Measurements from ENCODE around the gene ASB13.
"Not testable (repeated sequence)": the region's sequence is repeated elsewhere in the genome, so short reads cannot be mapped to it uniquely, and the experiment has no call there.

ASB13 gene

DNA sequence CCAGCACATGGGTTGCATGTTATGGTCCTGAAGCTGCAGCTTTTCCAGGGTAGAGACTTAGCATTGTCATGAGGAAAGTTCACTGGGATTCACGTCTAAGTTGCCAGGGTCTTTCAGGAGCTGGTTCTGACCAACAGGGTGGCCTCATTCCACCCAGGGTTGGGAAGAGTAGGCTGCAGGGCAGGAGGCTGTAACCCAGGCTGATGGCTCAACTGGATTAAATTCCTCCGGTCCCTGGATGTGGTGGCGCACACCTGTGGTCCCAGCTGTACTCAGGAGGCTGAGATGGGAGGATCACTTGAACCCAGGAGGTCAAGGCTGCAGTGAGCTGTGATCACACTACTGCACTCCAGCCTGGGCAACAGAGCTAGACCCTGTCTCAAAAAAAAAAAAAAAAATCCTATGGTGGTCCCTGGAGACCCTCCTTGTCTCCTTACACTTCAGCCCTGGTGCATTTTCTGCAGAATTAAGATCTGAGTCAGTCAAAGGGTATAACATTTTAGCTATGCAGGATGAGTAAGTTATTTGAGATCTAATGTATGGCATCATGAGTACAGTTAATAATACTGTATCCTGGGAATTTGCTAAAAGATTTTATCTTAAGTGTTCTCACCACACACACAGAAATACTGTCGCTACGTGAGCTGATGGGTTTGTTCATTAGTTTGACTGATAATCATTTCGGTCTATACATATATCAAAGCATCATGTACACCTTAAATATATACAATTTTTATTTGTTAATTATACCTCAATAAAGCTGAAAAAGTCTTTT lies 44.0 kb downstream of the ASB13 start:
- no peak for DNase-seq

DNA sequence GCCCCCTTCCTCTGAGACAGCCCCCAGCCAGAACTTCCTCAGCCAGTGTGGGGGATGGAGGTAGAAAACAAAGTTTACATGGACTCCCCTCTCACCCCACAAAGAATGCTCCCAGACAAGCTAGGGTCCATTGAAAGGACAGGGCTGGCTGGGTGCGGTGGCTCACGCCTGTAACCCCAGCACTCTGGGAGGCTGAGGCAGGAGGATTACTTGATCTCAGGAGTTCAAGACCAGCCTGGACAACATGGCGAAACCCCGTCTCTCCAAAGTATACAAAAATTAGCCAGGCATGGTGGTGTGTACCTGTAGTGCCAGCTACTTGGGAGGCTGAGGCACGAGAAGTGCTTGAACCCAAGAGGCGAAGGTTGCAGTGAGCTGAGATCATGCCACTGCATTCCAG lies 45.0 kb downstream of the ASB13 start:
- not testable (repeated sequence) for DNase-seq

DNA sequence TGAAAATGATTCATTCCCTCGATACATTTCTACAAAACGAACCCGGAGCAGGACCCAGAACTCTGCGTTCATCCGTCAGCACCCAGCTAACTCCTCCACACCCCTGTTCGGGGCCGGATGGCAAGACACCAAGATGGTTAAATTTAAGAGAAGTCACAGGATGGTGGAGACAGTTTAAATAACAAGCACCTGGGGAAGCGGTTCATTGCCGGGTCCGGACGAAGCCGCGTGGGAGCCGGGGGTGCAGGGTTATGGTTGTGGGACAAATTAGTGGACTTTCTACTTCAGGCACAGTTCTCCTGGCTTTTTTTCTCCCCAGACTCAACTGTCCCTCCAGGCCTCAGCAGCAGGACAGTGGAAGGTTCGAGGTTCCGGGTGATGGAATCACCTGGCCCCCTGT lies 45.4 kb downstream of the ASB13 start:
- no peak for DNase-seq

DNA sequence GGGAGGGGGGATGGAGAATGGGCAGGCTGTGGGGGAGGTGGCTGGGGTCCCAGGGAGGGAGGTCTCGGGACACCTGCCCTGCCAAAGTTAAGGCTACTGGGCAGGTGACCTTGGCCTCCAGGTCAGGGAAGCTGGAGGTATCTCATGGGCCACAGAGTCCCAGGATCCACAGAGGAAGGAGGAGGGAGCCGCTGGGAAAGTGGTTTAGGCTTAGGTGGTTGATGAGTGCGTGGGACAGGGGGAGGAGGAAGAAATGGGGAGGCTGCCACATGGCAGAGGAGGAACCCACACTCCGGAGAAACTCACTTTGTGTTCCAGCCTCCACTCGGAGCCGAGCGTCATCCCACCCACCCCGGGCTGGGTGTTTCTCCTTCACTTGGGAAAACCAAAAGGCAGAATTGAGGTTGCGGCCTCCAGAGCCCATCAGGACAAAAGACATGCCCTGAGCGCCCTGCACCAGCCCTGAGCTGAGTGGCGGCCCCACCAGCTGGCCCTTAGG lies 46.1 kb downstream of the ASB13 start:
- DNase-seq: no peak

DNA sequence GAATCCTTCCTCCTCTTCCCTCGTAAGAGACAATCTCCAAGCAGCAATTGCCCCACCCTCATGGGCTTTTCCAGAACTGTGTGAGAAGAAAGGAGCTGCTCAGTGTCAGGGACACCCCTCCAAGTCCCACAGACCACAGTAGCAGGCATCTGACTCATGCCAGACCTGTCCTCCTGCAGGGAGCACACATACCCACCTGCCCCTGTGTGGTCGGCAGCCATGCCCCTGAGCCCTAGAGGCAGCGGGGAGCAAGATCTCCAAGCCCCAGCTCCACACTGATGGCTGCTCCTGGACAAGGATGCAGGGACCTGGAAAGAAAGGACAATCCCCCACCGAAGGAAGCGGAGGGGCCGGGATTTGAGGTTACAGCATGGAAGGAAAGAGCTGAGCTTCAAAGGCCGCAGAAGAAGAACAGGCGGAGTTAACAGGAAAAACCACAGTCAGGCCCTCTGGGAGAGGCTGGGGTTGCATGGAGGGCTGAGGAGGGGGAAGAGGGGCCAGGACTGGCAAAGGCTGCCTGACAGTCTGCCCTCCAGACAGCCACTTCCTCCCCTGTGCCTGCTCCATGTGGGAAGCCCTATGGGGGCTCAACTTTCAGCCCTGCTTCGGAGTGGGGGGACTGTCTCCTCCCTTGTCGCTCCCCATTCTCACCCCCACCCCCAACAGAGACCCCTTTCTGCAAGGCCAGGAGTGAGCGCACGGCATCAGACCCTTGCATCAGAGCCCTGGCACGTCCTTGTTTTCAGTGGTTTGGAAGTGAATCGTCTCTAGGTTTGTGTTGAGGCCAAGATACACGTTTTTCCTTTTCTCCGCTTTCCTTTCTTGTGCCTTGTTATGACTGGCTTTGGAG lies 46.8 kb downstream of the ASB13 start:
- DNase-seq: no peak

DNA sequence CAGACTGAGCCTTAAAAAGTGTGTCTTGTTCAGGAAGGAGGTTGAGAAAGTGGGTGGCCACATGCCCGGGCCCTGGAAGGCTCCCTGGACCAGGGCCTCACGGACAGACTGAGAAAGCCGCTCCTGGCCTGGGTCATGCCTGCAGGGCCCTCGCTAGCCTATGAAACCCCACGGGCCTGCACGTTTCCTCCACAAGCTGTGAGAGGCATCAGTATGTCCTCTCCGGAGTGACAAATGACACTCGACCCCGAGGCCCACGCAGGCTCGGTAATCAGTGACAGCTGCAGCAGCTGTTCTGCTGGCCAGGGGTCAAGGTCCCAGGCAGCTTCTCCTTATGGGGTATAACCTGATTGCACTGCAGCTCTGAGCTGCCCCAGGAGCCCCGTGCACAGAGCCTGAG lies 47.6 kb downstream of the ASB13 start:
- no peak for DNase-seq

DNA sequence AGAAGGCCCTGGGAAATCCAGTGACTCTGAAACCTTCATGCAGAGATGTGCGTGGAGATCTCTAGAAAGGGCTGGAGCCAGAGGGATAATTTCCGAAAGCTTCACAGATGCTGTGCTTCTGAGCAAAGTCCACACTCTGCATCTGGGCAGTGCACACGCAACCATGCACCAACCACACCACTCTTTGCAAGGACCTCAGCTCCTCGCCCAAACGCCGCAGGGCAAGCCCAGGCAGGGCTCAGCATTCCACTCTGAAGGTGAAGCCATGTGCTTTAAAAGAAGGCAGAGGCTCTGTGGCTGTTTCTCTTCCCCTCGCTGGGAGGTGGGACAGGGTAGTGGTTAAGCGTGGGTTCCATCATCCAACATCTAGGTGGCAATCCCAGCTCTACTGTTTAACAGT lies 48.4 kb downstream of the ASB13 start:
- no peak for DNase-seq

DNA sequence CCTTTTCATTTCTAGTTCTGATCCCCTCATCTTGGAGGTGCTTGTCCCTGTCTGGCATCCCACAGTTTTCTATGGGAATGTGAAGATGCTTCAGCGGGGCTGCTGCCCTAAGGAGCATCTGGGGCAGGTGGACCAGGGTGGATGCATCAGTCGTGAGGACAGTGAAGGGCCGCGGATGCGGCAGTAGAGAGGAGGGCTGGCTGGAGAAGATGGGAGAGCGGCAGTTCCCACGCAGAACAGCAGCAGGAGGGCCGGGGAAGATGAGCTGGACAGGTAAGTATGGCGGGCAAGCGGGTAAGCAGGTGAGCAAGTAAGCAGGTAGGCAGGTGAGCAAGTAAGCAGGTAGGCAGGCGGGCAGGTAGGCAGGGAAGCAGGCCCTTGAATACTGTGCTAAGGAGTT lies 48.9 kb downstream of the ASB13 start:
- no peak for DNase-seq

DNA sequence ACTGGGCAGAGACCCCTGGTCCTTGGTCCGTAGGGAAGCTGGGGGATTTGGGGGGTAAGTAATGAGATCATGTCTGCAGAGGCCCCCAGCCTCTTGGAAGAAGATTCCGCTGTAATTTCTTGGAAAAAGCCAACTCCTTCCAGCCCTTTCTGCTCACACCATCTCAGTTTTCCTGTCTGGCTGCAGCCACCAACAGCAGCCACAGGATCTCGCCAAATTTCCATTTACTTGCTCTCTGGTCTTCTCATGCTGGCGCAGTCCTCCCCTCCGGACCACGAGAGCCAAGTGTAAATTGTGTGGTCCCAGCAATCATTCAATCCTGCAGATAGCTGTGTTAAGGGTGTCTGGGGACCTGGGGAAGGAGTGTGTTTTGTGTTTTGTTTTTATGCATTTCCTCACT lies 49.6 kb downstream of the ASB13 start:
- DNase-seq: no peak

DNA sequence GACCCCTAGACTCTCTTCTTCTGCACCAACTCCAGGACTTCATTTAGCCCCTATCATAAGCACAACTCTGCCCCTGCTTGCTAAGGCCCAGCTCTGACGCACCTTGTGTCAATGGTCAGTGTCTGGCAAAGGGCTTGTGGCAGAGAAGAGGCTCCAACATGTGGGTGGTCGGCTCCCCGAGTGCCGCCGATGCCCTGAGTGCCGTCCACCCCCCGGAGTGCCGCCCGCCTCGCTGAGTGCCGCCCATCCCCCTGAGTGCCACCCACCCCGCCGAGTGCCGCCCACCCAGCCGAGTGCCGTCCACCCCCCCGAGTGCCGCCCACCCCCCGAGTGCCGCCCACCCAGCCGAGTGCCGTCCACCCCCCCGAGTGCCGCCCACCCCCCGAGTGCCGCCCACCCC lies 50.3 kb downstream of the ASB13 start:
- no peak for DNase-seq

GRCh38 chr10:5615316-5615715 lies 51.1 kb downstream of the ASB13 start:
- no peak for DNase-seq

DNA sequence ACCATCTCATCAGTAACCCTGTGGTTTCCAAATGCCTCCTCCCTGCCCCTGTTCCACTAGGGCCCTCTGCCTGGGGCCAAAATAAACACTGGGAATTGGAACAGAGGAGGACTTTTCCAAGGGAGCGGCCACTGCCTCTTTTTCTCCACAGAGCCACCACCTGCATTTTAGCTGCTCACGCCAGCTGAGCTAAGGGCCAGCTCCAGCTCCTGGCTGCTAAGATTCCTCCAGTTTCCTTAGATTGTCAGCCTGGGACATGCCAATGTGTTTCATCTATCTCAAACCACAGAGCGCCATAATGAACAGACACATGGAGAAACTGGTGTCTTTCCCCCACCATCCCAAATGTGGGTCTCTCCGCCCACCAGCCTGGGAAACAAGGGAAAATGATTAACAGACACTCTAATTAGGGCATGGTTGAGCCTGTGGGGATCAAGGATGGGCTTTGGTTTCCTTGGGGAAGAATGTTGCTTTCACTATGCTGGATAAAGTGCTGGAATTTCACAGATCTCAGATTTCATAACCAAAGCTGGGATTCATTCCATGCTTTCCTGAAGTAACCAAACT lies 52.2 kb downstream of the ASB13 start:
- no peak for DNase-seq

DNA sequence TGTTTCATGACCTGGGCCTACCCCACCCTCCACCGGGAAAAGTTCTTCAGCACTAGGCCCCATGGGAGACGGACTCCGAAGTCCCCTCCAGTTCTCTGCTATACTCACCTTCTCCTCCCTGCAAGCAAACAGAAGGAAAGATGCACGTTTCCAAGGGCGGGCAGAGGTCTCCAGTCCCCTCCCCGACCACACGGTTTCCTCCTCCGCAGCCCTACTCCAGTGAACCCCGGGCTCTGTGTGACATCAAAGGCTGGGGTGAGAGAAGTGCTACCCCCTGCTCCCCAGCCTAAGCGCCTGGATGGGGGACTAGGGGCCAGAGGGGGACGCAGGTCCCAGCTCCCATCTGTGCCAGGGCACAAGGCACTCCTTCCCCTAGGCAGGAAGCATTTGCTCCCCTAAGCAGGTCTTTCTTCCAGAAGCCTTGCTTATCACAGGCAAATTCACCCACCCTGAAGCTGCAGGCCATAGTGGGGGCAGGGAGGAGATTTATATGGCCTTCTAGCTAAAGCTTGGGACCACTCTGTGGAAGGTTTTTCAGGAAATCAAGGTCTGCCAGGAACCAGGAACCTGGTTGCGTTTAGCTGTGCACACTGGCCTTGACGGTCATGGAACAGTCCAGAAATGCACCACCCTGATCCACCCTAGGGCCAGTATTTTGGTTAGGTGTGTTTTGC lies 52.8 kb downstream of the ASB13 start:
- DNase-seq: no peak

DNA sequence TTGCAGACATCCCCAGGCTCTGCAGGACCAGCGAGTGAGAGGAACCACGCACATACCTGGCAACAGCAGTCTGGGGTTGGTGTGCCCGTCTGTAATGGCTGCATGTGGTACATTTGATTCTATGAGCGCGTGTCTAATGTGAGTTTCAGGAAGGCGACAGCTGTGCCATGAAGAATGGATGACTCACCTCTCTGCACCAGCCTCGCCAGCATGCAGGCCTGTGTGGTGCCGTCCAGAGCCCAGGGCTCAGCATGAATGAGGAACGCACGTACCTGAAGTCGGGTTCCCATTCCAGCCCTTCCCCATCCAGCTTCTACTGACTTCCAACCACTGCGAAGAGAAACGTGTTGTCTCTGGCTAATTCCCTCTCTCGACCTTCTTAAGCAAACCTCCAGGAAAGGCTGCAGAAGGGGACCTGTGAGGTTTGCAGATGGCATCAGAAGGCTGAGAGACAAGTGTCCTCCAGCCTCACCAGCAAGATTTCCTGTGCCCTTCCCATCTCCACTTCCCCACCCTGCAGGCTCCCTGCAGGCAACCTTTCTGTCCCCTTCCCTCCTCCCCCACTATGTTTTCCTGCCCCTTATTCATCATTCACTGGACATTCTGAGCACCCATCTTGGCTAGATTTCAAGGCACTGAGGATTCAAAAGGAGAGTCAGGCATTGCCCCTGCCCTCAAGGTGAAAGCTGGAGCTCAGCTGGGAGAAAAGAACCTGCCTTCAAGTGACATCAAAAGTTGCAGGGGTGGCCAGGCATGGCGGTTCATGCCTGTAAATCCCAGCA lies 54.3 kb downstream of the ASB13 start:
- no peak for DNase-seq

- DNase-seq: no peak
Observed at GRCh38 chr10:5609952-5610616, 56.3 kb downstream of the ASB13 start.

GRCh38 chr10:5608608-5609220 lies 57.7 kb downstream of the ASB13 start:
- no peak for DNase-seq

DNA sequence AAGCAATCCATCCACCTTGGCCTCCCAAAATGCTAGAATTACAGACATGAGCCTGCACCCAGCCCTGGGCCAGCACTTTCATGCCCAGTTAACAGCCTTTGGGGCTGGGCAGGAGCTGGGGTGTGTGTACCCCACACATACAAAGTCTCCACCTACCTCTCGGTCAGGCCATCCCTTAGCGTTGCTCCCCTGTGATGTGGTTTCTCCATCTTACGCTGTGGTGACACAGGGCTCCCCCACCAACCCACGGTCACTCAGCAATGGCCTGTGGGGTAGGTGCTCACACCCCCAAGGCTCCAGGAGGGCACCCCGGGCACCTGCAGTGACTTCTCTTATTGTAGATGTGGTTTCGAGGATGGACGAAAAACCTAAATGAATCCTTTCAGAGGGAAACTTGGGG lies 58.8 kb downstream of the ASB13 start:
- DNase-seq: no peak

GRCh38 chr10:5606864-5607263 lies 59.5 kb downstream of the ASB13 start:
- no peak for DNase-seq

DNA sequence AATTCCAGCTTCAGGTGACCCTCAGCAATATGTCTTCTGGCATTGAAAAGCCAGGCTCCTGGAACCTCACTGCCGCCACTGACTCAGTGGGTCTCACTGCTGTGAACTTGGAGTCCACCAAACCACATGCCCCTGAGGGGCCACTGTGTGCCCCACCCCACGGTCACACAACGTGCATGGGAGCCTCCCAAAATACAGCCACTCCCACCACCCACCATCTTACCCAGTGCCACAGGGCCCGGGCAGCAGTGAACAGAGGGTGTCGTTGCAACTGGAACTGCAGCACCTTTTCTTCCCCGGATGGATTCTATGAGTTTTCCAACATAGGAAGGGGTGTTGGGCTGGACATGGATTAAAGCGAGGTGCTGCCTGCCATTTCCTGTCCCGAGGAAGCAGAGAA lies 60.1 kb downstream of the ASB13 start:
- no peak for DNase-seq

DNA sequence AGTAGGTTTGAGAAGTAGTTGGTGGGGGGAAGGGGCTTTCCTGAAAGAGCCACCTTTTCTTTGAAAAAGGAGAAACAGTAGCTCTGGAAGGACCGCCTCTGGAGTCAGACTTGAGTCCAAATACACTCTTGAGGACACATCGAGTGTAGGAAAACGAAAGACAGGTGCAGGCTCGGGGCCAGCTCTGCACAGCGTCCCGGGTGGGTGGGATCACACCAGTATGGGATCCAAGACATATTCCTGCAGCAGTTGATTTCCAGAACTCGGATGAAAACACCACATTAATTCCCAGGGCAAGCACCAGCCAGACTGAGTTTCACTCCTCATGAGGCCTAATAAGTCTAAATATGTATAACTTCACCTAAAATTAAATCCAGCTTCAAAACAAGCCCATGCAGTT lies 61.4 kb downstream of the ASB13 start:
- no peak for DNase-seq

- DNase-seq: no peak
Observed at GRCh38 chr10:5604236-5604925, 62.0 kb downstream of the ASB13 start.
